NCI-H2107 (cell line): ENCODE data around the gene ATAD5.
"Not testable (repeated sequence)": the region's sequence is repeated elsewhere in the genome, so short reads cannot be mapped to it uniquely, and the experiment has no call there.

Experiments
- DNase-seq: peaks from one replicate; lab custom pipeline; 2025; lab: John Stamatoyannopoulos, UW

ATAD5 gene

DNA sequence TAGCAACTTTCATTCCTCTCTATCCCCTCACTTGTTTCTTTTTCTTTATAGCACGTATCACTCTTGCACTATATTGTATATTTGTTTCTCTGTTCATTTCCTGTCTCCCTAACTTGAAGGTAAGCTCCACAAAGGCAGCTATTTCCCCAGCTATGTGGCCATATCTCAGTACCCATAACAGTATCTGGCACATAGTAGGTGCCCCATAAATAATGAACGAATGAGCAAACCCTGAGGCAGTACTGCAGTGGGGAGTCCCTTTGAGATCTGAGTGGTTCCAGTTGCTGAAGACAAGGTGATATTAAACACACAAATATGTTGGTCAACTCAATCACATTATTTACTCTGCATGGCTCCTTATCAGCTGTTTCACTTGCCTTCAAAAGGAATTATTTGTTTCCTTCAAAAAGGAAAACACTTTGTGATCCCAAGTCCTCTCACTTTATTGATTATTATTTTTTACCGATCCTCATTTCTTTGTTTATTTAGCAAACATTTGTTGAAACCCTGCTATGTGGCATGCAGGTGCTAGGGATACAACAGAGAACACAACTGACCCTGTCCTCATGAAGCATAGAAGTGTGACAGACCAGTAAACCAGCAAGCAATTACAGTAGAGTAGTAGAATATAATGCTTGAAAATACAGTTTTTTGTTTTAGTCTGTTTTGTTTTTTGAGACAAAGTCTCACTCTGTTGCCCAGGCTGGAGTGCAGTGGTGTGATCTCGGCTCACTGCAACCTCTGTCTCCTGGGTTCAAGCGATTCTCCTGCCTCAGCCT is 84.3 kb downstream of the ATAD5 start:
- no peak for DNase-seq

GRCh38 chr17:30917050-30917449 is 85.3 kb downstream of the ATAD5 start:
- DNase-seq, result no peak

- no peak for DNase-seq
Observed at GRCh38 chr17:30920282-30920681, 88.5 kb downstream of the ATAD5 start.

DNA sequence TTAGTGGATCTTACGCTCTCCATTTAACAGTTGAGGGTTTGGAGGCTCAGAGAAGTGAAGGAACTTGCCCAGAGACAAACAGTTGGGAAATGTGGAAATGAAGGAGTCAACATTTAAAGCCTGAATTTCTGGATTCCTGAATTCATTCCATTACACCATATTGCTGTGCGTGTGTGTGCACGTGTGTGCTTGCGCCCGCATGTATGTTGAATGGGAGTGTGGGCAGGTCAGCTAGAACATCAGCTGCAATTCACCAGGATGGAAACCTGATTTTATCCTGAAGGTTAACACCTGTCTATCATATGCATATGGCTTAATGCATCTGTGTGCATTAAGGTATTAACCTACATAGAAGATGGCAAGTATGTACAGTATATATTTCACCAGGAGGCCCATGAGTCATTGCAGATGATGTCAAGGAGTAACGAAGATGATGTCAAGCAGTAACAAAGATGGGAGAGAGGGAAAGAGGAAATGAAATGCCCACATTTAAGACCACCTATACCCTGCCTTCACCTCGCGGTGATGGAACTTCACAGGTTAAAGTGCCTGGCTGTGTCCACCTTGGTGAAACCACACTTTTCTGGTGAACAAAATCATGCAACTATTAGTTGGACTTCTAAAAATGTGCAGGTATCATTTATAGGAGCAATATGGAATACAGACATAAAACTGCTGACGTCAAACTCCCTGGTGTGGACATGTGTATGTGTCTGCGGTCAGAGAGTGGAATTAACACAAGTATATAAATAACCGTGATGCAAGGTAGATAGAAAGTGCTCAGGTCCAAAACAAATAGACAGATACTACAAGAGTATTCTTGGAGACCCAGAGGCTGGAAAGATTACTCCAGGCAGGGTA is 89.1 kb downstream of the ATAD5 start:
- DNase-seq, result no peak

- DNase-seq, result no peak
Observed at GRCh38 chr17:30921544-30922196, 89.9 kb downstream of the ATAD5 start, which contains the start of gene ADAP2. TSS of gene ADAP2 (plus strand) at chr17:30921945. CDS start at chr17:30922015, 70 bp downstream.

GRCh38 chr17:30922235-30923030 is 90.7 kb downstream of the ATAD5 start:
- no peak for DNase-seq

DNA sequence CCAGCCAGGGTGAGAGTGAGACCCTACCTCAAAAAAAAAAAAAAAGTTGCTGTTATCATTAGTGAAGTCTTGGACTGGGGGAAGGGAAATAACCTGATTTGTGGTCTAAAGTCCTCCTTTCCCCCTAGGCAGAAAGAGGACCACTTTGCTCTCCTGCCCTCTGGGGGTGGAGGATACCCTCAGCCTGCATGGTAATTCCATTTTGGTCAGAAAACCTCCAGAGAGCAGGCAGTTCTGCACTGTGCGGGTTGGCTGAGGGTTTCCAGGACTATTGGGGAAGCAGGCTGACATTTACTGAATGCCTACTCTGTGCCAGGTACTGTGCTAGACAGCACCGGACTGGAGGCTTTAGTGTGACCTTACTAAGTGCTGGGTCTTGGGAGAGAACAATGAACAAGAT is 92.6 kb downstream of the ATAD5 start:
- DNase-seq, result no peak

DNA sequence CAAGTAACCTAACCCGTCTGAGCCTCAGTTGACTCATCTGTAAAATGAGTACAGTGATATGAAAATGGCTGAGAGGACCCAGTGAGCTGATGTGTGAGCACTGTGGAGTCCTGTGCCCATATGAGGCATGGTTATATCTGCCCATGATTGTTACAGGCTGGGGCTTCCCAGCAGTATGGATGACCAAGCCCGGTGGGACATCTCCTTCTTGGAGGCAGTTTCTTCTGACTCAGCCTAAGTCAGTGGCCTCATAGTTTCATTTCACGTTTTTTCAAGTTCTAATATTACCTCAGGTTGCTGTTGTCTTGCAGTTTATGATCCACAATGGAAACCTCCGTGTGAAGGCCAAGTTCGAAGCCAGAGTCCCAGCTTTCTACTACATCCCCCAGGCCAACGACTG is 94.8 kb downstream of the ATAD5 start:
- no peak for DNase-seq

DNA sequence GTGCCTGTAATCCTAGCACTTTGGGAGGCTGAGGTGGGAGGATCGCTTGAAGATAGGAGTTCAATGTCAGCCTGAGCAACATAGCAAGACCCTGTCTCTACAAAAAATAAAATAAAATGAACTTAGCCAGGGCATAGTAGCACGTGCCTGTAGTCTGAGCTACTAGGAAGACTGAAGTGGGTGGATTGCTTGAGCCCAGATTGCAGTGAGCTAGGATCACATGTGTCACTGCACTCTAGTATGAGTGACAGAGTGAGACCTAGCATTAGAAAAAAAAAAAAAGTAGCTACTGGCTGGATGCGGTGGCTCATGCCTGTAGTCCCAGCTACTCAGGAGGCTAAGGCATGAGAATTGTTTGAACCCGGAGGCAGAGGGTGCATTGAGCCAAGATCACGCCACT is 96.0 kb downstream of the ATAD5 start:
- DNase-seq, result no peak

DNA sequence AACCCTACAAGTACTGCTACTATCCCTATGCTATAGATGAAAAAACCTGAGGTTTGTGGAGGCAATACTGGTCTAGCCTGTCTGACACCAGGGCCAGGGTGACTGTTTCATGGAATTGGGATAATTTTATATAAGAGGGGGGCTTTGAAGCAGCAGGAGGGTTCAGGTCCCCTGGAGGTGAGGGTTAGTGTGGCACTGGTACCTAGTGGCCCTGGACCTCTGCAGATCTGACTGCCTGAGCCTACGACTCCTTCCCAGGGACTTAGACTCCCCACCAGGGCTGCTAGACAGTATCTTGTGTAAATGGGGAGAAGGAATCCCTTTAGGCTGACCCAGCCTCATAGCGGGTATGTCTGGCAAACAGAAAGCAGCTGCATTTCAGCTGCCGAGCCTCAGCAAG is 96.8 kb downstream of the ATAD5 start:
- no peak for DNase-seq

DNA sequence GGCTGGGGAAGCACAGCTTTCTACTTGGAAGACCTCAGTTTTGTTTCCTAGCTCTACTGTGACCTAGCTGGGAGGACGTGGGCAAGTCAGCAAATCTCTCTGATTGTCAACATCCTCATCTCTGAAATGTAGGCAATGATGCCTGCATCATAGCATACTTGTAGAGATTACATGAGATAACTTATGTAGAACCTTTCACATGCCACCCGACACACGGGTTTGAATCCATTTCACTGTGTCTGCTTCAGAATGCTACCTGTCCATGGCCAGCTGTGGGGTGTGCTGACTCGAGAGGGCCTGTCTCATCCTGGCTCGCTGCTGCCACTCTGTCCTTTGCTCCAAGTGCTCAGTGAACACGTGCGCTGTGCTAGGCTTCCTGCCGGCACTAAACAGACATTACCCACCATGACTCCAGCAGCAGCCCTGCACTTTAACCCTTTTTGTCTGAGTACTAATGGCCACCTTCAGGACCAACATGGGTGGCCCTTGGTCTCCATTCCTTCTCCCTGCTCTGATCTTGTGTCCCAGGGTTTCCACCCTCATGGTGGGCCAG is 97.4 kb downstream of the ATAD5 start:
- DNase-seq, result no peak

DNA sequence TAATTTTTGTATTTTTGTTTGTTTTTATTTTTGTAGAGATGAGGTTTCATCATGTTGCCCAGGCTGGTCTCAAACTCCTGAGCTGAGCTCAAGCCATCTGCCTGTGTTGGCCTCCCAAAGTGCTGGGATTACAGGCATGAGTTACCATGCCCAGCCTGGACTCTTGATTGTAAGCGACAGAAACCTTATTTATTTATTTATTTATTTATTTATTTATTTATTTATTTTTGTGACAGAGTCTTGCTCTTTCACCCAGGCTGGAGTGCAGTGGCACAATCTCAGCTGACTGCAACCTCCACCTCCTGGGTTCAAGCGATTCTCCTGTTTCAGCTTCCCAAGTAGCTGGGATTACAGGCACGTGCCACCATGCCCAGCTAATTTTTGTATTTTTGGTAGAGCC is 98.1 kb downstream of the ATAD5 start:
- not testable (repeated sequence) for DNase-seq

- DNase-seq, result no peak
Observed at GRCh38 chr17:30930495-30930894, 98.7 kb downstream of the ATAD5 start.

DNA sequence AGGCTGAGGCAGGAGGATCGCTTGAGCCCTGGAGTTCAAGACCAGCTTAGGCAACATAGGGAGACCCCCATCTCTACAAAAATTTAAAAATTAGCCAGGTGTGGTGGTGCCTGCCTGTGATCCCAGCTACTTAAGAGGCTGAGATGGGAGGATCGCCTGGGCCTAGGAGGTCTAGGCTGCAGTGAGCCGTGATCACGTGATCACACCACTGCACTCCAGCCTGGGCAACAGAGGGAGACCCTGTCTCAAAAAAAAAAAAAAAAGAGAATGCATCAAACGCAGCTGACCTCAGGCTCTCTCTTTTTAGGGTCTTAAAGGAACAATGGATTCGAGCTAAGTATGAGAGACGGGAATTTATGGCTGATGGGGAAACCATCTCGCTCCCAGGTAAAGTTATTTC is 99.8 kb downstream of the ATAD5 start:
- not testable (repeated sequence) for DNase-seq

- no peak for DNase-seq
Observed at GRCh38 chr17:30933966-30934365, 102.2 kb downstream of the ATAD5 start.

DNA sequence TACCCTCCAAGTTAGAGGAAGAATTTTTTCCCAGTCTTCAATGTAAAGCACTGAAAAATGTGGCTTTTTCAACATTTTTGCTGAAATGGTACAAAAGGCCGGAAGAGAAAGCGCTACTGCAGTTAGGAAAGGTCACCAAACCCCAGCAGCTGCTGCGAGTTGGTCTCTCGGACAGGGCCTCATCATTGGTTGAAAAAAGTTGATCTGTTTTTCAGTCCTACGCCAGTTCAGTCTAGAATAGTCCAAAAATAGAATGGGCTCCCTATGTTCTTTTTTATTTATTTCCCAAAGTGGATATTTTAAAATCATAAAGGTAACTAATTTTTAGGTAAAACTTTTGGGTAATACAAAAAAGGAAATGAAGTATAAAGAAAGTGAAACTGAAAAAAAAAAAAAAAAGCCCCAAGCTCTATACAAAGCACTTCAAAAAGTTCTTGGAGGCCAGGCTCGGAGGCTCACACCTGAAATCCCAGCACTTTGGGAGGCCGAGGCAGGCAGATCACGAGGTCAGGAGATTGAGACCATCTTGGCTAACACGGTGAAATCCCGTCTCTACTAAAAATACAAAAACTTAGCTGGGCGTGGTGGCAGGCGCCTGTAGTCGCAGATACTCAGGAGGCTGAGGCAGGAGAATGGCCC is 107.4 kb downstream of the ATAD5 start:
- DNase-seq, result no peak

- no peak for DNase-seq
Observed at GRCh38 chr17:30942308-30943079, 110.7 kb downstream of the ATAD5 start.
